HK-2 (cell line): ENCODE results near the gene ATP10A.

ENCODE experiments used
- DNase-seq: peaks from one replicate; pipeline ENCODE4 v3.0.0-alpha.2; 2018; ENCODE audit not compliant: unreplicated experiment

Gene ATP10A

GRCh38 chr15:25683415-25683814, 179.7 kb downstream of the ATP10A start:
- DNase-seq = no peak

- no peak for DNase-seq
Observed at GRCh38 chr15:25682340-25682739, 180.8 kb downstream of the ATP10A start.

GRCh38 chr15:25680686-25681025, 182.5 kb downstream of the ATP10A start:
- DNase-seq = no peak

GRCh38 chr15:25679964-25680685, 183.0 kb downstream of the ATP10A start:
- DNase-seq = no peak

- no peak for DNase-seq
Observed at GRCh38 chr15:25679492-25679891, 183.6 kb downstream of the ATP10A start.

- DNase-seq = no peak
Observed at GRCh38 chr15:25678500-25678855, 184.6 kb downstream of the ATP10A start.

- no peak for DNase-seq
Observed at GRCh38 chr15:25677719-25678499, 185.2 kb downstream of the ATP10A start.

GRCh38 chr15:25676070-25676469, 187.1 kb downstream of the ATP10A start:
- DNase-seq = no peak

GRCh38 chr15:25675396-25675795, 187.7 kb downstream of the ATP10A start:
- DNase-seq = no peak

- DNase-seq = no peak
Observed at GRCh38 chr15:25674913-25675312, 188.2 kb downstream of the ATP10A start.

GRCh38 chr15:25673972-25674371, 189.2 kb downstream of the ATP10A start:
- no peak for DNase-seq

- DNase-seq = no peak
Observed at GRCh38 chr15:25673351-25673750, 189.8 kb downstream of the ATP10A start.

- DNase-seq = no peak
Observed at GRCh38 chr15:25671132-25671531, 192.0 kb downstream of the ATP10A start.

GRCh38 chr15:25670621-25671020, 192.5 kb downstream of the ATP10A start:
- DNase-seq = no peak

GRCh38 chr15:25670025-25670554, 193.0 kb downstream of the ATP10A start:
- peak; percentile 30 for DNase-seq

- no peak for DNase-seq
Observed at GRCh38 chr15:25668901-25669300, 194.2 kb downstream of the ATP10A start.

GRCh38 chr15:25668236-25668795, 194.8 kb downstream of the ATP10A start:
- no peak for DNase-seq

- no peak for DNase-seq
Observed at GRCh38 chr15:25667829-25668228, 195.3 kb downstream of the ATP10A start.

GRCh38 chr15:25665913-25666312, 197.2 kb downstream of the ATP10A start:
- DNase-seq = no peak

GRCh38 chr15:25664761-25665160, 198.4 kb downstream of the ATP10A start:
- DNase-seq = no peak

GRCh38 chr15:25663515-25663914, 199.6 kb downstream of the ATP10A start:
- DNase-seq = no peak

- DNase-seq = no peak
Observed at GRCh38 chr15:25661898-25662297, 201.2 kb downstream of the ATP10A start.

GRCh38 chr15:25659251-25659650, 203.9 kb downstream of the ATP10A start:
- DNase-seq = no peak
